Body of pancreas (tissue), 4 donors: ENCODE measurements around the gene EEFSEC.

ENCODE experiments used
- CTCF ChIP-seq, 7 experiments: fragments of 450-650 bp in 4 of 7; fragments of 200-600 bp in 3 of 7; sonication (generic) in 3 of 7; IDR thresholded peaks; one replicate each; pipeline ENCODE4 v1.5.1; 2016 to 2019; ENCODE audit warnings: antibody characterized with exemption in 7 of 7
- POLR2A ChIP-seq, 3 donors: fragments of 450-650 bp; IDR thresholded peaks; one replicate each; pipeline ENCODE4 v1.6.1; 2016; ENCODE audit warnings: antibody characterized with exemption in 3 of 3, mild to moderate bottlenecking in 2 of 3

GRCh38 chr3:128372281-128372680, 219.0 kb downstream of the EEFSEC start:
- TF ChIP-seq CTCF (IDR thresholded peaks at IDR 0.05): no peak
- no peak for TF ChIP-seq POLR2A (IDR thresholded peaks at IDR 0.05)
